Measurements from ENCODE around the gene SULT1A1.
A peak's percentile ranks its signal among the peaks of the same experiment; 100 is the strongest.
"Not testable (repeated sequence)": the region's sequence is repeated elsewhere in the genome, so short reads cannot be mapped to it uniquely, and the experiment has no call there.

Gene SULT1A1

DNA sequence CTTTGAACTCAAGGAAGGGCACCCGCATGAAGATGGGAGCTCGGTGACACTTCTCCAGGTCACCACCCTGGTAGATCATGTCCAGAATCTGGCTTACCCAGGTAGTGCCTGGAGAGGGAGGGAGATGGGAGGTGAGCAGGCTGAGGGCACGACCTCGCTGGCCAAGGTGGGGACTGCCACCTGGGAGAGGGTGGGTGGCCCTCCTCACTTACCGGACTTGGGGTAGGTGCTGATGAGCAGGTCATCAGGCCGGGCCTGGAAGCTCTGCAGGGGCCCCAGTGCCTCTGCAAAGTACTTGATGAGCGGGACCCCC lies 1.4 kb downstream of the SULT1A1 start:
- not testable (repeated sequence) for DNase-seq

DNA sequence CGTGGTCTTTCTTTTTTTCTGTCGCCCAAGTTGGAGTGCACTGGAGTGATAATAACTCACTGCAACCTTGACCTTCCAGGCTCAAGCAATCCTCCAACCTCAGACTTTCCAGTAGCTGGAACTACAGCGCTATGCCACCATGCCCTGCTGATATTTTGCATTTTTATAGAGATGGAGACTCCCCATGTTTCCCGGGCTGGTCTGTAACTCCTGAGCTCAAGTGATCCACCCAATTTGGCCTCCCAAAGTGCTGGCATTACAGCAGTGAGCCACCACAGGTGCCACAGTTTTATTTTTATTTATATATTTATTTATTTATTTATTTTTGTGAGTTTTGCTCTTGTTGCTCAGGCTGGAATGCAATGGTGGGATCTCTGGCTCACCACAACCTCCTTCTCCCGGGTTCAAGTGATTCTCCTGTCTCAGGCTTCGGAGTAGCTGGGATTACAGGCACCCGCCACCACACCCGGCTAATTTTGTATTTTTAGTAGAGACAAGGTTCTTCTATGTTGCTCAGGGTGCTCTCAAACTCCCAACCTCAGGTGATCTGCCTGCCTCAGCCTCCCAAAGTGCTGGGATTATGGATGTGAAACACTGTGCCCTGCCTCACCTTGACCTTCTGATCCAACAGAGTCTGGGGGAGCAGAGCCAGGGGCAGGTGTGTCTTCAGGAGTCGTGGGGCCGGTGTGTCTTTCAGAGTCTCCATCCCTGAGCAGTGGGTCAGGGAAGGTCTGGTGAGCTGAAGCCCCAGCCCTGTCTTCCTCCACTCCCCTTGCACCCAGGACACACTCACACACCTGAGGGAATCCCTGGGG lies 2.0 kb downstream of the SULT1A1 start:
- not testable (repeated sequence) for DNase-seq

GRCh38 chr16:28607116-28607623 lies 2.7 kb downstream of the SULT1A1 start:
- no peak for DNase-seq

- no peak for DNase-seq
Measured at GRCh38 chr16:28606291-28607115, 3.3 kb downstream of the SULT1A1 start.

DNA sequence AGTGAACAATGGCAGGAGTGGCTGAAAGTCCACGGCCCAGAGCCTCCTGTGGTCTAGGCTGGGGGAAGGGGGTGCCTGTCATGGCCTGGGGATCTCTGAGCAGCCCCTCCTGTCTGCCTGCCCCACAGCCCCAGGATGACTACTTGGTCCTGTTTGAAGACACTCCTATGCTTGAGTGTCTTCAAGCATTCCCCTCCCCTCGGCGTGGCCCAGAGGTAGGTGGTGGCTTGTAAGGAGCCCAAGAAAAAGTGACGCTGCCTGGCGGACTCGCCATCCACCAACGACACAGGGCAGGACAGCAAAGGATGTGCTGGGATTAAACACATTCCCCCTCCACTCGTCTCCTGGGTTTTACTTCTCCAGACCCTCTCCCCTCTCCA lies 5.7 kb downstream of the SULT1A1 start:
- no peak for DNase-seq

DNA sequence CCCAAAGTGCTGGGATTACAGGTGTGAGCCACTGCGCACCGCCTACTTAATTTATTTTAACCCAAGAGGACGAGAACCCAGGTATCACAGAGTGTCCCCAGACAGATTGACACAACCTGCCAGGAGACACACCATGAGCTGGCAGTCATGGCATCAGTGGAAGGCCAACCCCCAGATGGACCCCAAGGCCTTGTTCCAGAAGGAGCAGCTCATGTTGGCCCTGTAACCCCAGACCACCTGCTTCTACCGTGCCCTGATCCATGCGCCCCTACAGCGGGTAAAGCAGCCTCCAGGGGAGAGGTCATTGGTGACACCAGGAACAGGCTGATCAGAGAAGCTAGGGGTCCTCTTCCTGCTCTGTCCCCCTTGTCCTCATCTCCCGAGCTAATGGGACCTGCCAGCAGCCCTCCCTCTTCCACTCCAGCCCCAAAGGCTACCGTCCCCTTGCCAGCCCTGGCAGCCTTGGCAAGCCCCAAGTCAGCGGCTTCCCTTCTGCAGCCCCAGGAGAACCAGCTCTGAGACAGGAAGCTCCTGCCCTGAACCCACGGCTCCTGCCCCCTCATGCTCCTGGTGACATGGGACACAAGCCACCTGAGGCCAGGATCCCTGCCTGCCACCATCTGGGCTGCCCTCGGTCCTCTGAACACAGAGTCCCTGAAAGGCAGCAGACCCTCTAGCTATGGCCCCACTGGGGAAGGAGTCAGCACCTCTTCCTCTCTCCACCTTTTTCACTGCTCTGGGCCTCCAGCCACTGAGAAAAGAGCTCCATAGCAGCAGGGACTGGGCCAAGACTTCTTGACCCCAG lies 6.3 kb downstream of the SULT1A1 start:
- no peak for DNase-seq

DNA sequence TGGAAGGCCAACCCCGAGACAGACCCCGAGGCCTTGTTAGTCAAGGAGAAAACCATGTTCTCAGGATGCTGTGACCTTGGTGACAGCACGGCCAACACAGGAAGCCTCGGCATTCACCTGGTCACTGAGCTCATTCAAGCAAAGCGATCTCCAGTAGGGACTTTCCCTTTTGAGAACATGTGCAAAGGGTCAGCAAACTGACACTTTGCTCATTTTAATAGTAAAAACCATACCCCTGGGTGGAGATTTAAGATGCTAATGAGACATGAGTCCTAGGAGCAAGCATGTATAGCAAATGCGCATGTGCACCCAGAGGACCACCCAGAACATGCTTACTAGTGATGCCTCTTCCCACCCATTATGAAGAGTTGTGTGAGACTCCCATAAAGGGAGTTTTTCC lies 7.3 kb downstream of the SULT1A1 start:
- DNase-seq: no peak

- not testable (repeated sequence) for DNase-seq
Measured at GRCh38 chr16:28602062-28602461, 7.8 kb downstream of the SULT1A1 start.

DNA sequence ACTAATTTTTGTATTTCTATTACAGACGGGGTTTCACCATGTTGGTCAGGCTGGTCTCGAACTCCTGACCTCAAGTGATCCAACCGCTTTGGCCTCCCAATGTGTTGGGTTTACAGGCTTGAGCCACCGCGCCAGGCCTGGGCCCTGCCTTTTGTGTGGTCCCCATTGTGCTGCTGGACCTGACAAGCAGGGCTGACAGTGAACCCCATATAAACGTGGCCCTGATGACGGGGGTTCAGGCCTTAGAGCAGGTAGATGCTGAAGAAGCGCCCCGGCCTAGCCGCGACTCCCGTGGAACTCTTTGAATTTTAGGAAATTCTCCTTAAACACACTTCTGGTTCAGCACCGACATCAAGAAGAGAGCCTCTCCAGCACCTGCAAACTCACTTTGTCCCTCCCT lies 8.3 kb downstream of the SULT1A1 start:
- not testable (repeated sequence) for DNase-seq

- not testable (repeated sequence) for DNase-seq
Measured at GRCh38 chr16:28600965-28601364, 8.9 kb downstream of the SULT1A1 start.

DNA sequence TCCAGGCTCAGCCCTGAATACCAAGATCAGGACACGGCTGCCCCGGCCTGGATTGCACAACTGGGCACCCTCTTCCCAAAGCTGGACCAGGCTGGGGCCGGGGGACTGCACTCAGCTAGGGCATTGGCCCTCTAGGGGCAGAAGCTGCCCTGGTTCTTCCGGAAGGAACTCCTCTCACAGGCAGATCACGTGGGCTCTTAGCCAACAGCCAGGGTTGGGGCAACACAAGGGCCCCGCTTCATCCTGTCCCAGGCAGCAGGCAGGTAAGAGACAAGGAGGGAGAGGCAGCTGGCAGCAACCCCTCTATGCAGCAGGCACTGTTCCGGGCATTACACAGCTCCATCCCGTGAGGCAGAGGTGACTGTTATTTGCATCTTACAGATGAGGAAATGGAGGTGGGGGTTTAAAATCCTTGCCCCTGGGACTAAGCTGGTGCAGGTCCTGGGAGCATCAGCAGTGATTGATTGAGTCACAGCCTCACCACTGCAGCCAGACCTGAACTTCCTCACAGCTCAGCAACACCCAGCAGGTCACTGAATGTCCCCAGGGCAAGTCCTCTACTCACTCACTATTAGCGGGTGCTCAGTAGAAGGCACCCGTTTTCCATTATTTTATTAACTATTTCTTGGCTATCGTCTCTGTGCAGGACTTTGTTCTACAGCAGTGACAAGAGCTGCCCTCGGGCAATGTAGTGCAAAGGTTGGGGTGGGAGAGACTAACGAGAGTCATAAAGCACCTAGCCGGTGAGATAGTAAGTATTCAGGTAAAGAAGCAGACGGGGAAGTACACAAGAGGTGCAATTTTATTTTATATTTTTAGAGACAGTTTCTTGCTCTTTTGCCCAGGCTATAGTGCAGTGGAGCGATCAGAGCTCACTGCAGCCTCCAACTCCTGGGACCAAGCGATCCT lies 10.2 kb downstream of the SULT1A1 start:
- DNase-seq: not testable (repeated sequence)

DNA sequence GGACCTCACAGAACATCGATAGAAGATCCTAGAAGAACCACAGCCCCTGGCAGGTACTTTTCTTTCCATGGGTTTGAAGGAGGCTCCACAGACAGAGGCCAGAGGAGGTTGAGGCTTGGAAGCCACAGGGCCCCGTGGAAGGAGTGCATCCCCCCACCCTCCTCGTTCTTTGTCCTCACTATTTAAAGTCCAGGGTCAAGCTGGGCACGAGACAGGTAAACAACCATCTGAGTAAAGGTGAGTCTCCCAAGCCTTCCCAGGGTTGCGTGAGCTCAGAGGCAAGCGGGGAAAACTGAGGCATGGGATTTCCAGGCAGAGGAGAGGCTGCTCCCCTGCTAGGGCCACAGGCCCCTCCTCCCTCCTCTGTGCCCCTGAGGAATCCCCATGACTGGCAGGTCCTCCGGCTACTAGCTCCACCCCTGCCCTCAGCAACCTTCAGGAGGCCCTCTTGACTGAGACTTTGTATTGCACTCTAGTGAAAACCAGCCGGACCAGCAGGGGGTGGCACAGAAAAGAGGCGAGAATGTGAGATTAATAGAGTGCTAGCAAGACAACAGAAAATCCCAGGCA lies 12.1 kb downstream of the SULT1A1 start:
- peak; percentile 39 to 52 (median 46) for DNase-seq

GRCh38 chr16:28596840-28597691 lies 12.8 kb downstream of the SULT1A1 start, which contains the start of gene SULT1A2:
TSS of gene SULT1A2 (minus strand) at chr16:28597050. CDS start at chr16:28595930, 1,120 bp downstream.
- no peak for DNase-seq

DNA sequence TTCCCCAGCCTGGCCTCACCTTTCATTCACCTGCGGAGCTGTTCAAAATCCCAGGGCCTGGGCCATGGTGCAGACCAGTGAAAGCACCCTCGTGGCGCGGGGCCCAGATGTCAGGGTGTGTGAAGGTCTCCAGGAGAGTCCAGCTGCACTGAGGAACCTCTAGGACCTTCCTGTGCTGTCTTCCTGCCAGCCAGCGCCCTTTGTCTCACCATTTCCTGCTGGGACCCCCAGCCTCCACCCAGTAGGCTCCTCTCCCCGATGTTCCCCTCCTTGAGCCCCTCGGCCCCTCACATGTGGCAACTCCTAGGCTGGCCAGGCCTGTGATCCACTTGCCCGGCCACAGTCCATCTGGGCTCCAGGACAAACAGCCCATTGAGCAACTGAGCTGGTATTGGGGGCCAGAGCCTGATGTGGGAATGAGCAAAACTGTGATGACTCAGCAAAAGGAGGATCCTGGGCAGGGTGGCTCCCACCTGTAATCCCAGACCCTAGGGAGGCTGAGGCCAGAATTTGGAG lies 13.7 kb downstream of the SULT1A1 start:
- no peak for DNase-seq

- not testable (repeated sequence) for DNase-seq
Measured at GRCh38 chr16:28595451-28595850, 14.4 kb downstream of the SULT1A1 start.

GRCh38 chr16:28592979-28593553 lies 16.8 kb downstream of the SULT1A1 start:
- DNase-seq: no peak

GRCh38 chr16:28592511-28592910 lies 17.3 kb downstream of the SULT1A1 start:
- no peak for DNase-seq

GRCh38 chr16:28591355-28591754 lies 18.5 kb downstream of the SULT1A1 start:
- DNase-seq: no peak

GRCh38 chr16:28590384-28591340 lies 19.2 kb downstream of the SULT1A1 start:
- DNase-seq: no peak
